NCI-H345 treated with DMSO at 0.1 percent for 48 hours (cell line): ENCODE measurements around the gene ZCCHC14.
A peak's percentile ranks its signal among the peaks of the same experiment; 100 is the strongest.
"Not testable (repeated sequence)": the region's sequence is repeated elsewhere in the genome, so short reads cannot be mapped to it uniquely, and the experiment has no call there.

Experiments
- DNase-seq: peaks from one replicate; lab custom pipeline; 2025; ENCODE audit not compliant: unreplicated experiment; lab: John Stamatoyannopoulos, UW

The ZCCHC14 gene

GRCh38 chr16:87497767-87498290 lies 5.0 kb upstream of the ZCCHC14 start:
- not testable (repeated sequence) for DNase-seq

GRCh38 chr16:87497023-87497766 lies 4.4 kb upstream of the ZCCHC14 start:
- not testable (repeated sequence) for DNase-seq

GRCh38 chr16:87496447-87496801 lies 3.6 kb upstream of the ZCCHC14 start:
- DNase-seq = no peak

GRCh38 chr16:87495578-87496446 lies 3.0 kb upstream of the ZCCHC14 start:
- no peak for DNase-seq

- no peak for DNase-seq
Measured at GRCh38 chr16:87493608-87494280, 920 bp upstream of the ZCCHC14 start.

GRCh38 chr16:87492291-87492630 lies 563 bp downstream of the ZCCHC14 start:
- DNase-seq = no peak

- no peak for DNase-seq
Measured at GRCh38 chr16:87491522-87492290, 1.1 kb downstream of the ZCCHC14 start.

GRCh38 chr16:87490799-87491521 lies 1.9 kb downstream of the ZCCHC14 start:
- not testable (repeated sequence) for DNase-seq

GRCh38 chr16:87490096-87490798 lies 2.6 kb downstream of the ZCCHC14 start:
- DNase-seq = no peak

- DNase-seq = no peak
Measured at GRCh38 chr16:87489434-87490045, 3.3 kb downstream of the ZCCHC14 start.

- not testable (repeated sequence) for DNase-seq
Measured at GRCh38 chr16:87488960-87489359, 3.9 kb downstream of the ZCCHC14 start.

- DNase-seq = peak; percentile 30
Measured at GRCh38 chr16:87487361-87487924, 5.4 kb downstream of the ZCCHC14 start.

GRCh38 chr16:87486713-87487247 lies 6.0 kb downstream of the ZCCHC14 start:
- DNase-seq = no peak

- DNase-seq = no peak
Measured at GRCh38 chr16:87486282-87486681, 6.5 kb downstream of the ZCCHC14 start.

- not testable (repeated sequence) for DNase-seq
Measured at GRCh38 chr16:87485792-87486191, 7.0 kb downstream of the ZCCHC14 start.

- no peak for DNase-seq
Measured at GRCh38 chr16:87484487-87485331, 8.1 kb downstream of the ZCCHC14 start.

- DNase-seq = no peak
Measured at GRCh38 chr16:87483481-87483880, 9.3 kb downstream of the ZCCHC14 start.

- not testable (repeated sequence) for DNase-seq
Measured at GRCh38 chr16:87482670-87483069, 10.2 kb downstream of the ZCCHC14 start.
